ENCODE measurements around the gene SPTBN5.

The SPTBN5 gene

DNA sequence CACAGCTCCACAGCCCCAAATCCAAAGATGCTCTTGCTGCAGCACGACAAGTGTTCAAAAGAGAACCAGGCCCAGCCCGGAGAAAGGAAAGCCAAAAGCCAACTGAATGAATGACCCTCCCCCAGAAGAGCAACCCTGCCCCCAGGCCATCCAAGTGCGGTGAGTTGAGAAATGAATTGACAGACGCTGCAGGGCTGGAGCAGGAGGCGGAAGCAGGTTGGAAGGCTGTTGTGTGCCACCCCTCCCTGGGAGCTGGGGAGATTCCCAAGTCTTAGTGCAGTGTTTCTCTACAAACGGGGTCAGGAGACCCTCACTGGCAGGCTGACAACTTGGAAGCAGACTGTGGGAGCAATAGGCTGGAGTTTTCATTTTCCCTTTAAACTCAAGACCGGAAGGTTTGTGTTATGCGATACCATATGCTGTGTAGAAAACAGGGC is 3.5 kb upstream of the SPTBN5 start:
- TF ChIP-seq TAF1 (IDR thresholded peaks at IDR 0.05; ENCODE audit: borderline replicate concordance, low read depth, low read length) (no peak), POLR2AphosphoS5 (IDR thresholded peaks at IDR 0.05; ENCODE audit: low read depth, low read length) (peak; percentile 39; the same call in 1 of the 2 replicates), POLR2A (IDR thresholded peaks at IDR 0.05; ENCODE audit: low read depth, low read length) (no peak; the same call in 1 of the 2 replicates)
- no peak for FAIRE-seq
- DNase-seq (ENCODE audit: insufficient read length), result no peak

DNA sequence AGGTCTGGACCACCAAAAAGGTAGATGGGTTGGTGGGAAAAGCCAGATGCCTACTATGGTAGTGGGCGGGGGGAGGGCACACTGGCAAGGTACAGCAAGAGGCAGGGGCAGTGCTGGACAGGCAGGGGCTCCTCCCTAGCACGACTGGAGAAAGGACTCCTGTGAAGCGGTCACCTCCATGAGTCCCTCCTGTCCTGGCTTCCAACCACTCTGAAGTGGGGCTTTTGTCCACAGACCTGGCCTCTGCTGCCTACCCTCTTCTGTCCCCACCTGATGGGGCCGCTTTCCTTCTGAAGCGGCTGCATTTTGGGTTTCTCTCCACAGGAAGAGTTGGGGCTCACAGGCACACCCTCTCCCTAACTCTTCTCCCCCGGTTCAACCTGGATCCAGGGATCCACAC is 2.7 kb upstream of the SPTBN5 start:
- FAIRE-seq (no peak), DNase-seq (ENCODE audit: insufficient read length) (no peak)
- TF ChIP-seq TAF1 (IDR thresholded peaks at IDR 0.05; ENCODE audit: borderline replicate concordance, low read depth, low read length), result no peak
- TF ChIP-seq POLR2A (IDR thresholded peaks at IDR 0.05; ENCODE audit: low read depth, low read length), result no peak; the same call in 1 of the 2 replicates
- no peak; the same call in 1 of the 2 replicates for TF ChIP-seq POLR2AphosphoS5 (IDR thresholded peaks at IDR 0.05; ENCODE audit: low read depth, low read length)

DNA sequence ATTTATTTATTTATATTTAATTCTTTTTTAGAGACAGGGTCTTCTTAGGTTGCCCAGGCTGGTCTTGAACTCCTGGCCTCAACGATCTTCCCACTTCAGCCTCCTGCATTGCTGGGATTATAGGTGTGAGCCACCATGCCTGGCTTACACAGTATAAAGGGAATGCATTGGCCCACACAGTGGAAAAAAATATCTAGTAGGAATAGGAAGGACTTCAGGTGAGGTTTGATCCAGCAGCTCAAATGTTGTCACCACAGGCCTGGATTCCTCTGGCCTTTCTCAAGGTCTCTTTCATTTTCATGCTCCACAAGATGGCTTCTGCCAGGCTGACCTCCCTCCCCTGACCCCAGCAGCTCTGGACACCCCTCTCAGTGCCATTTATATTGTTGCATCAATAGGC is 2.1 kb upstream of the SPTBN5 start:
- no peak for TF ChIP-seq POLR2A (IDR thresholded peaks at IDR 0.05; ENCODE audit: low read depth, low read length)
- TF ChIP-seq POLR2AphosphoS5 (IDR thresholded peaks at IDR 0.05; ENCODE audit: low read depth, low read length), result no peak
- no peak for TF ChIP-seq TAF1 (IDR thresholded peaks at IDR 0.05; ENCODE audit: borderline replicate concordance, low read depth, low read length)
- DNase-seq (ENCODE audit: insufficient read length) (no peak), FAIRE-seq (no peak)

DNA sequence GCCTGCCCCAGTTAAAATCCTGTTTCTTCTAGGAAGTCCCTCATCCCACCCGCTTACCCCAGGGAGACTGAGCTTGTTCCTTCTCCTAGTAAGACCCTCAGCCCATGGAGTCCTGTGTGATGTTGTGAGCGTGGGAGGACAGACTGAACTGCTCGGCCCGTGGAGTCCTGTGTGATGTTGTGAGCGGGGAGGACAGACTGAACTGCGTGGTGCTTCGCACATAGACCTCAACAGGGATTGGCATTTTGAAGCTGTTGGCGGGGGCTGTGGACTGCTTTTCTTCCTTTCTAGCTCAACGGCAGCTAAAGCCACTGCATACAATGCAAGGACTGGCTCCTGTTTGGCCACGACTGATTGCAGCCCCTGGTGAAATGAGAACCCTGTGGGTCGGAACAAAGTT is 1.6 kb upstream of the SPTBN5 start:
- DNase-seq (ENCODE audit: insufficient read length) (no peak), FAIRE-seq (no peak)
- TF ChIP-seq POLR2A (IDR thresholded peaks at IDR 0.05; ENCODE audit: low read depth, low read length) (no peak), POLR2AphosphoS5 (IDR thresholded peaks at IDR 0.05; ENCODE audit: low read depth, low read length) (no peak), TAF1 (IDR thresholded peaks at IDR 0.05; ENCODE audit: borderline replicate concordance, low read depth, low read length) (no peak)

DNA sequence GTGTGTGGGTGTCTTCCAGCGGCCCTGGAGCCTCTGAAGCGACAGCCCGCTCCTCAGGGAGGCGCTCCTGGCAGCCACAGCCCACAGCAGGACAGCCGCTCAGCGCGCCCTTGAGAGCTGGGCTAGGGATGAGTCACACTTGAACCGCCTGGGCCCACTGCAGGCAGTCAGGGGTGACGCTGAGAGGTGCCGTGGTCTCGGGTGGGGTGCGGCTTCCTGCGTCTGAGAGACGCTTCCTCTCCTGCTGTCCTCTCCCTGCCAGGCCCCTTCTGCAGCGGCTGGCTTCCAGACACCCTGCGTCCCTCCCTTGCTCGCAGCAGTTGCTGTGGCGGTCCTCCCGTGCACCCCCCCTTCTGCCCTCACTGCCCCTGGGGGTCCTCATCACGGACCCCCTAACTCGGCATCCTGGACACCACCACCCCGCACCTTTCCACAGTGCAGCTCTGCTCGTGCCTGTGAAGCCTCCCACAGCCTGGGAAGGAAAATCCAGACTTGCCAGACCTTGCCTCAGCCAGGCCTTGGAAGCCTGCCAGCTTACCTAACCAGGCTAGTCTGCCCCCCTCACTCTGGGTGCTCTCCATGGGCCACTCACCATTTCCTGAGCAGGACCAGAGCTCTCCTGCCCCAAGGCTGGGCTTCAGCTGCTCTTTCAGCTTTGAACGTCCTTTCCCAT is 1.1 kb upstream of the SPTBN5 start:
- peak; percentile 94 for FAIRE-seq
- TF ChIP-seq POLR2AphosphoS5 (IDR thresholded peaks at IDR 0.05; ENCODE audit: low read depth, low read length), result 0 out of 2 replicates have a peak, but pooled peaks have one; percentile 49
- no peak for TF ChIP-seq POLR2A (IDR thresholded peaks at IDR 0.05; ENCODE audit: low read depth, low read length)
- peak; percentile 95 for DNase-seq (ENCODE audit: insufficient read length)

DNA sequence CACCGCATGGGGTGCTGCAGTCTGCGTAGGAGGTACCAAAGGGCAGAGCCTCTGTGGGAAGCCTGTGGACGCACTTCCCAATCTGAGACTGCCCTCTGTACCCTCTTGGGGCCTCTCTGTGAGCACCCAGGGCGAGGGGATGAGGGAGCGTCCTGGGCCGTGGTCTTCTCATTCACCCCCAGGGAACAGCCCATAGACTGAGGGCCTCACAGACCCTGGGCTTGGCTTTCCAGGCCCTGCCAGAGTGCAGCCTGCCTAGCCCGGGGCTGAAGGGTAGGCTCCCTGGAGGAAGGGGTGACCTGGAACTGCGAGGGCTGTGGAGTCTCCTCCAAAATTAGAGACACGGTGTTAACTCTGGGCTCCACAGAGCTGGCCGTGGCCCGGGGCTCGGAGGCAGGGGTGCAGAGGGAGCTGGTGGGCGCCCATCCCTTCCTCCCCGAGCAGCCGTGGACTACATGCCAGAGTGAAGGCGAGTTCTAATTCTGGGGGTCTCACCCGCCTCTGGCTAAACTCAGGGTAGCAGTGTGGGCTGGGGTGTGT is 468 bp upstream of the SPTBN5 start:
- TF ChIP-seq POLR2AphosphoS5 (IDR thresholded peaks at IDR 0.05; ENCODE audit: low read depth, low read length) (no peak), POLR2A (IDR thresholded peaks at IDR 0.05; ENCODE audit: low read depth, low read length) (no peak)
- no peak for FAIRE-seq
- DNase-seq (ENCODE audit: insufficient read length), result no peak

DNA sequence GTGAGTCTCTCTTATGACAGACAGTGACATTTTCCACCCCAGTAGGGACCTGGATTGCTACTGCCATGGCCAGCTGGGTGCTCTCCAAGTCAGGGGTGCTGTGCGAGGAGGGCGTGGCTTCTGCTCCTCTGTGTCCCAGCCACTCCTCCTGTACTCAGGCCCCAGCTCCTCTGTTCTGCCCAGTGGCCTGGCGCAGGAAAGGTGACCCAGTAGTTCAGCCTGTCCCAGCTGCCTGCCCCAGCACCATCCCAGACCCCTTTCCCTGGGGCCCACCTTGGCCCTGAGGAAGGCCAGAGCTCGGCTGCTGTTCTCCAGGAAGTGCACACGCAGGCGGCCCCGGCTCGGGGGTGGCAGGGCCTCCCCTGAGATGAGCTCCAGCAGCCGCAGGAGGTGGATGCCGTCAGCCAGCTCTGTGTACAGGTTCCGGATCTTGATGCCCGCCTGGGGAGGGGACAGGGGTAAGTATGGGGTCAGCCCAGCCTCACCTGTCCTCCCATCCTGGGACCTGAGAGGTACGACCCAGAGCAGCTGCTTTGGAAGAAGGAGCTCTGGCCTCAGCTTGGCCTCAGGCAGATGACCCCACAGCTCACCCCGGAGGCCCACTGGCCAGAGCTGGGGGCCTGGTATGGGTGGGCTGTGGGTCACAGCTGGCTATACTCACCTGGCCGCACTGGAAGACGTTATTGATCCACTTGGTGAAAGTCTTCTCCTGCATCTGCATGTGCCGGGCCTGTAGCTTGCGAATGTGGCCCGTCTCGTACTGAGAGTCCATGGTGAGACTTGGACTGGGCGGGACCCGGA is 1.0 kb downstream of the SPTBN5 start:
- no peak for DNase-seq (ENCODE audit: insufficient read length)

DNA sequence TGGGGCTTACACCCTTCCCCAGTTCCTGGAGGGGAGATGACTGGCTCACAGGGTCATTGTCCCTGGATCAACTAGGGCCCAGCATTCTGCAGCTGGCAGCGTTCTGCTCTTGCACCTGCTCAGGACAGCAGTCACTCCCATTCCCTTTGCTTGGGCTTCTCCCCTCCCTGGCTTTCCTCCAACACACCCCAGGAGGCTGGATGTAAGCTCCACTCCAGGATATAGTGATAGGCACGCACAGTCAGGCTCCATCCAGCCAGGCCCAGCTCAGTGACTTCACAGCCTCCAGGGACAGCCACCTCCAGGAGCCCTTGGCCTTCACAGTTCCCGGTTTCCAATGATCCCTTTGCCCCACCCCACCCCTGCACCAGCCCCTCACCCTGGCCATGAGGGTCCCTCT is 1.9 kb downstream of the SPTBN5 start:
- no peak for FAIRE-seq
- no peak for TF ChIP-seq POLR2A (IDR thresholded peaks at IDR 0.05; ENCODE audit: low read depth, low read length)
- TF ChIP-seq POLR2AphosphoS5 (IDR thresholded peaks at IDR 0.05; ENCODE audit: low read depth, low read length), result no peak
- DNase-seq (ENCODE audit: insufficient read length), result no peak

More for the DNA sequence above, 1.0 kb downstream of the SPTBN5 start:
- TF ChIP-seq TAF1 (IDR thresholded peaks at IDR 0.05; ENCODE audit: borderline replicate concordance, low read depth, low read length) (no peak), POLR2AphosphoS5 (IDR thresholded peaks at IDR 0.05; ENCODE audit: low read depth, low read length) (no peak), POLR2A (IDR thresholded peaks at IDR 0.05; ENCODE audit: low read depth, low read length) (no peak)
- FAIRE-seq, result no peak

DNA sequence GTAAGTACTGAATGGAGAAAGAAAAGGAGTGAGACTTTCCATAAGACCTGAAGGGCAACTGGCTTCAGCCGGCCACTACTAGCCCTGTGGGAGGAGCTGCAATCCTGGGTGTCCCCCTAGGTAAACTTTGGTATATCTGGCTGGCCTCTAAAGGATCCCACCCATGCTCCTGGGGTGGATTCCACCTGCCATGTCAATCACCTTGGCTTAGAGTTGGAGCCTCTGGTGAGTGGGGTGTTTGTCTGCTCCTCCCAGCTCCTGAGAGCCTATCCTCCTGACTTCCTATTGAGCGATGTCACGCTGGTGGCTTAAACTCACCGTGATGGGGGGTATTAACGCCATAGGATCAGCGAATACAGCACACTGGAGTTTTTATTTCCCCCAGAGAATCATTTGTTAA is 2.6 kb downstream of the SPTBN5 start:
- TF ChIP-seq POLR2A (IDR thresholded peaks at IDR 0.05; ENCODE audit: low read depth, low read length) (no peak), POLR2AphosphoS5 (IDR thresholded peaks at IDR 0.05; ENCODE audit: low read depth, low read length) (no peak), TAF1 (IDR thresholded peaks at IDR 0.05; ENCODE audit: borderline replicate concordance, low read depth, low read length) (no peak)
- DNase-seq (ENCODE audit: insufficient read length), result no peak
- no peak for FAIRE-seq

DNA sequence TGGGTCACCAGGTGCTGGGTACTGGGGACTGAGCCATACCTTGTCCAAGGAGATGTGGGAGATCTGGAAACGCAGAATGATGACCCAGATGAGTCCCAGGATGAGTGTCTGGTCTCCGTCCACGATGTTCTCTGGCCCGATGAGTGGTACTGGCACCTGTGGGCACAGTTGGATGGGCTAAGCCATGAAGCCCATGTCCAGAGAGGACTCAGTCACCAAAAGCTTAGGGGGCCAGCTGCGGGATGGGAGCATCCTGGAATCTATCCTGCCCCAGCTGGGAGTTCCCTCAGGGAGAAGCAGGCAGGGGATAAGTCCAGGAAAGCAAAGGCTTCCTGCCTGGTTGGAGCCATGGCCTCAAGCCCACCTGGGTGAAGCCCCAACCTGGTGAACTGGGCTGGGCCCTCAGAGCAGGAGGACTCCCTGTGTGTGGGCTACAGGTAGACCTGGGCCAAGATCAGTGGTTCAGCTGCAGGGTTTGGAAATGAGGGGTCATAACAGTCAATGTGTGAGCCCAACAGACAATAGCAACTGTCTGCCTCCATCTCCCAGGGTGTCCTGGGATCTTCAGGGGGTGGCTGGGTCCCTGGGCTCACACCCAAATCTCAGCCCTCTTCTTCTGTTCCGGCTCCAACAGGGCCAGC is 3.7 kb downstream of the SPTBN5 start:
- no peak for FAIRE-seq
- DNase-seq (ENCODE audit: insufficient read length), result no peak
- no peak for TF ChIP-seq TAF1 (IDR thresholded peaks at IDR 0.05; ENCODE audit: borderline replicate concordance, low read depth, low read length)
- no peak for TF ChIP-seq POLR2AphosphoS5 (IDR thresholded peaks at IDR 0.05; ENCODE audit: low read depth, low read length)
- no peak for TF ChIP-seq POLR2A (IDR thresholded peaks at IDR 0.05; ENCODE audit: low read depth, low read length)

DNA sequence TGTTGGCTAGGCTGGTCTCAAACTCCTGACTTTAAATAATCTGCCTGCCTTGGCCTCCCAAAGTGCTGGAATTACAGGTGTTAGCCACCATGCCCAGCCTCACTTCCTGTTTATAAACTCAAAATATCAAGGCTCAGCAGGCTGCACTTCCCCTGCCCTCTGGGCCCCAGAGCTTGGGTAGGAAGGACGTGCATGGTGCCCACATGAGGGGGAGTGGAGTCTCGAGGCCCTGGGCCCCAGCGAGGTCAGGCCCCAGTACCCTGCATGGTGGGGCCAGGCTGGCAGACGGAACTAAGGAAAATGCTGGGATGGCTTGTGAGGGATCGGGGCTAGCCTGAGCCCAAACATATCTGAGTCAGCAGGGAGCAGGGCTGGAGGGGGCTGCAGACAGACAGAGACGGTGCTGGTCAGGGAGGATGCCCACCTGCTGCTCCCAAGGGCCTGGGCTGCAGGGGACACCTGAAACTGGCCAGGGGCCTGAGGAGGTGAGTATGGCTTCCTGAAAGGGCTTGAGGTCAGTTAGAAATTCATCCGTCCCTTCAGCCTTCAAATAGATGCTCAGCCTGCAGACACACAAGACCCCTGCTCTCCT is 5.1 kb downstream of the SPTBN5 start:
- FAIRE-seq (no peak), DNase-seq (ENCODE audit: insufficient read length) (no peak)
- no peak for TF ChIP-seq POLR2AphosphoS5 (IDR thresholded peaks at IDR 0.05; ENCODE audit: low read depth, low read length)
- no peak for TF ChIP-seq TAF1 (IDR thresholded peaks at IDR 0.05; ENCODE audit: borderline replicate concordance, low read depth, low read length)
- TF ChIP-seq POLR2A (IDR thresholded peaks at IDR 0.05; ENCODE audit: low read depth, low read length), result no peak
